Eye (tissue), 1 donor: ENCODE measurements around the gene EFHC1.
"Not testable (repeated sequence)": the region's sequence is repeated elsewhere in the genome, so short reads cannot be mapped to it uniquely, and the experiment has no call there.

Source experiments
- DNase-seq: peaks from one replicate; pipeline ENCODE4 v3.0.0-alpha.2; 2015

EFHC1 gene

GRCh38 chr6:52419809-52420667 is at the start of gene EFHC1:
TSS of gene EFHC1 (plus strand) at chr6:52420342. CDS start at chr6:52420411, 69 bp downstream.
- DNase-seq, result peak; percentile 99

GRCh38 chr6:52371656-52372191 is 48.4 kb upstream of the EFHC1 start:
- no peak for DNase-seq

- DNase-seq, result no peak
Measured at GRCh38 chr6:52373151-52373690, 46.9 kb upstream of the EFHC1 start.

DNA sequence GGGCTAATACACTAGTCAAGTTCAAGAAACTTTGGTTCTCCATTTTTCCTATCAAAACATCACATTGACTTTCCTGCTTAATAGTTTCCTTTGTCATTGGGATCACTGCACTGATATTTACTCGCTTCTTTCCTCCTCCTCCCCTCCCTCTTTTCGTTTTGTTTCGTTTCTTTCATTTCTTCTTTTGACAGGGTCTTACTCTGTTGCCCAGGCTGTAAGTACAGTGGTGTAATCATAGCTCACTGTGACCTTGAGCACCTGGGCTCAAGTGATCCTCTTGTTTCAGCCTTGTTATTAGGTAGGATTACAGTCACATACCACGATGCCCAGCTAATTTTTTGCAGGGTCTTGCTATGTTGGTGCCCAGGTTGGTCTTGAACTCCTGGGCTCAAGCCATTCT is 45.9 kb upstream of the EFHC1 start:
- no peak for DNase-seq

GRCh38 chr6:52375780-52376556 is 44.2 kb upstream of the EFHC1 start:
- no peak for DNase-seq

- DNase-seq, result no peak
Measured at GRCh38 chr6:52376763-52377162, 43.4 kb upstream of the EFHC1 start.

DNA sequence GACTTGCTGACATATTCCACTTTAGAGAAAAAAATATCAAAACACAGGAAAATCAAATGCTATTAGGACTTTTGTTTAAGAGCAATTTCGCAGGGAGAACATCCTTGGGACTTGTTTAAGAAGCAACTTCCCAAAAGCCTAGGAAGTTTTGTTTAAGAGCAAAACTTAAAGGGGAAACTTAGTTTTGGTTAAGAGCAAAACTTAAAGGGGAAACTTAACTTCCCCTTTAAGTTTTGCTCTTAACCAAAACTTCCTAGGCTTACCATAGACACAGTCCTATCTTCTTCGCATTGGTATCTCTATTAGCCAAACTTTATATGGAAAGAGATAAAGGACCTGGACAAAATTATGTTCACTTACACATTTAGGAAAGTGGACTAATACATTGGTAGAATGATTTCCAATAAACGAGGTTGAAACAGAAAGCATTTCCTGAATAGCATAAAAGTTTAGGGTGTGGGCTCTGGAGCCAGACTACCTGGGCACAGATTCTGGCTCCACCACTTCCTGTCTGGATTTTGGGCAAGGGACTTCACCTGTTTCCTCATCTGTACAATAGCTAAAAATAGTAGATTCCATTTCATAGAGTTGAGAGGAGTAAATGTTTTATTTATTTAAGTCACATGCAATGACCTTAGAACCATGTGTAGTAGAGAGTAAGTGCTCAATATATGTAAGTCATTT is 42.5 kb upstream of the EFHC1 start:
- no peak for DNase-seq

DNA sequence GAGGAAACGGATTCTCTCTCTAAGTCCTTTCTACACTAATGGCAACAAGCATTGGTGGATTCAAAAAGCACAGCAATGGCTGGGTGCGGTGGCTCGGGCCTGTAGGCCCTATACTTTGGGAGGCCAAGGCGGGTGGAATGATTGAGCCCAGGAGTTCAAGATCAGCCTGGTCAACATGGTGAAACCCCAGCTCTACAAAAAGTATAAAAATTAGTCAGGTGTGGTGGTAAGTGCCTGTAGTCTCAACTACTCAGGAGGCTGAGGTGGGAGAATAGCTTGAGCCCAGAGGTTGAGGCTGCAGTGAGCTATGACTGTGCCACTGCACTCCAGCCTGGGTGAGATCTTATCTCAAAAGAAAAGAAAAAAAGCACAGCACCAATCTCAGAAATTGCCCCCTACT is 38.9 kb upstream of the EFHC1 start:
- no peak for DNase-seq

DNA sequence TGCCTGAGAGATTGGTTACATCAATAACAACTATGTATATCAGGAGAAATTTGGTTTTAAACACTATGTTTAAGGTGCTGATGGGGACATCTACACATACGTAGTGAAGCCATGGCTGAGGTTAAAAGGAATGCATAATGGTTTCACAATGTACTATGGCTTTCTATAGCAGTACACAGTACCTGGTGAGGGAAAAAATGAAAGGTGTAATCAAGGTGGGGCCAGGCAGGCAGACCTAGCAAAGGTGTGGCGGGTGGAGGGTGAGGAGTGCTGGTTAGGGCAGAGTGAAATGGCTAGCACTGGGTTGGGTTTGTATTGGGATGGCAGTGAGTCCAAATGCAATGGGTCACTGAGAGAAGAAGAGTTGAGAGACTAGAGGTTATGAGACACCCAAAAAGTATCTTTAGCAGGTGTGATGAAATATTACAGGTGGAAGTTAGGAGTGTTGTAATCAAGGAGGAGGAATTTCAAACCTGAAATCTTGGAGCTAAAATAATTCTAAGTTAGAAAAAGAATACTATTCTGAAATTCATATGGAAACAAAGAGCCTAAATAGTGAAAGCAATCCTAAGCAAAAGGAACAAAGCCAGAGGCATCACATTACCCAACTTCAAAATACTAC is 35.9 kb upstream of the EFHC1 start:
- no peak for DNase-seq

DNA sequence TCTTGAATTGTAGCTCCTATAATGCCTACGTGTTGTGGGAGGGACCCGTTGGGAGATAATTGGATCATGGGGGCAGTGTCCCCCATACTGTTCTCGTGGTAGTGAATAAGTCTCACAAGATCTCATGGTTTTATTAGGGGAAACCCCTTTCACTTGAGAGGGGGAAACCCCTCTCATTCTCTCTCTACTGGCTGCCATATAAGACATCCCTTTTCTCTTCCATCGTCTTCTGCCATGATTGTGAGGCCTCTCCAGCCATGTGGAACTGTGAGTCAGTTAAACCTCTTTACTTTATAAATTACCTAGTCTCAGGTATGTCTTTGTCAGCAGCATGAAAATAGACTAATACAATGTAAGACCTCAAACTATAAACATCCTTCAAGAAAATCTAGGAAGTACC is 35.1 kb upstream of the EFHC1 start:
- no peak for DNase-seq

GRCh38 chr6:52388119-52388518 is 32.0 kb upstream of the EFHC1 start:
- not testable (repeated sequence) for DNase-seq

GRCh38 chr6:52388790-52389189 is 31.4 kb upstream of the EFHC1 start:
- no peak for DNase-seq

GRCh38 chr6:52389264-52389625 is 30.9 kb upstream of the EFHC1 start:
- no peak for DNase-seq

- peak; percentile 39 for DNase-seq
Measured at GRCh38 chr6:52389626-52390360, 30.3 kb upstream of the EFHC1 start.

DNA sequence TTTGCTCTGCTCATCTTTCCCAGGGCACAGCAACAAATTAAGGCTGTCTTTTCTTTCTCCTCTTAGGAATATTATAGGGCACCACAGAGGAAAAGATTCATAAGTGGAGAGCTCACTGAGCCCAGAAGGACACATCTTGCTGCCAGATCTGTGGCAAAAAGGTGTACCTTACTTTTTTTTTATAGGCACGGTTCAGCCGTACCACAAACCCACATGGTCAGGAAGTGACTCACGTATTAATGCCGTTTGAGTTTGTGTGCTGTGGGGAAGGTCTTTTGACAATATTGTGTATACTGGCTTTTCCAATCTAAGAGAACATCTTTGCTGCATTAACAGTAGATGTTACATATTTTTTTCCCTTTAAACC is 29.8 kb upstream of the EFHC1 start:
- DNase-seq, result no peak

GRCh38 chr6:52391599-52391998 is 28.5 kb upstream of the EFHC1 start:
- DNase-seq, result peak; percentile 14

DNA sequence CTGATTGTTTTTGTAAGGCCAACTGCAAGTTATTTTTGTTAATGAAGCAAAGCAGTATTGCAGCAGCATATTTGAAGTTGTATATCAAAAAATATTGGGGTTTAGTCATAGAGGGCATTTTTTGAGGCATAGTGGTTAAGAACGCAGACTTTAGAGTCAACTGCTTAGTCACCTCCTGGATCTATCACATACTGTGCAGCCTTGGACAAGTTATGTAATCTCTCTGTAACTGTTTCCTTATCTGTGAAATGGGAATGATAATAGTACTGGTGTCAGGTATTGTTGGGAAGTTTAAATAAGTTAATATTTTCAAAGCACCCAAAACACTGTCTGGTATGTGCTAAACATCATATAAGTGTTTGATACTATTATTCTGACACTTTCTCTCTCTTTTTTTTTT is 27.2 kb upstream of the EFHC1 start:
- DNase-seq, result no peak

GRCh38 chr6:52393780-52394179 is 26.4 kb upstream of the EFHC1 start:
- DNase-seq, result no peak

GRCh38 chr6:52394251-52394666 is 25.9 kb upstream of the EFHC1 start:
- no peak for DNase-seq

- DNase-seq, result no peak
Measured at GRCh38 chr6:52395969-52396368, 24.2 kb upstream of the EFHC1 start.

GRCh38 chr6:52399511-52400312 is 20.4 kb upstream of the EFHC1 start:
- DNase-seq, result peak; percentile 65
